ENCODE data around the gene SLC39A13. TPM values are rescaled to one million over a fixed set of nuclear protein-coding genes. Genes with fewer than 3 reads are reported as not detected.

The SLC39A13 gene
- total RNA-seq, 2 experiments from 2014 or later: 10.0 to 10.5 TPM

DNA sequence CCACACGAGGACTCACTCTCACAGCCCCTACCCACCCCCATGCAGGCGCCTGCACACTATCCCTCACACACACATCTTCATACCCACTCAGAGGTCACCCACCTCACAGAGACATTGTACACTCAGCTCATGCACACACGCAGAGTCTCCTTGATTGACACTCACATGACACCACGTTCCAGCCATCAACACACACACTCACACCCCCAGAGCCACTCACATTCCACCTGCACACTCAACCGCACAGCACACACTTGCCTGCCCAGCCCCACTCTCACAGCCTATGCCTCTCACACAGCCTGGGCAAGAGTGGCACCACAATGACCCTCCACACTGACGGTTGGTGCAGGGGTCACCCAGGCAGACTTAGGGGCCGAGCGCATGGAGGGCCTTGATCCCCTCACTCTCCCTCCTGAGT, 32.3 kb upstream of the SLC39A13 start:
- intact Hi-C loops (cut with micrococcal nuclease): no loop called here
- TF ChIP-seq, protein P1, sequence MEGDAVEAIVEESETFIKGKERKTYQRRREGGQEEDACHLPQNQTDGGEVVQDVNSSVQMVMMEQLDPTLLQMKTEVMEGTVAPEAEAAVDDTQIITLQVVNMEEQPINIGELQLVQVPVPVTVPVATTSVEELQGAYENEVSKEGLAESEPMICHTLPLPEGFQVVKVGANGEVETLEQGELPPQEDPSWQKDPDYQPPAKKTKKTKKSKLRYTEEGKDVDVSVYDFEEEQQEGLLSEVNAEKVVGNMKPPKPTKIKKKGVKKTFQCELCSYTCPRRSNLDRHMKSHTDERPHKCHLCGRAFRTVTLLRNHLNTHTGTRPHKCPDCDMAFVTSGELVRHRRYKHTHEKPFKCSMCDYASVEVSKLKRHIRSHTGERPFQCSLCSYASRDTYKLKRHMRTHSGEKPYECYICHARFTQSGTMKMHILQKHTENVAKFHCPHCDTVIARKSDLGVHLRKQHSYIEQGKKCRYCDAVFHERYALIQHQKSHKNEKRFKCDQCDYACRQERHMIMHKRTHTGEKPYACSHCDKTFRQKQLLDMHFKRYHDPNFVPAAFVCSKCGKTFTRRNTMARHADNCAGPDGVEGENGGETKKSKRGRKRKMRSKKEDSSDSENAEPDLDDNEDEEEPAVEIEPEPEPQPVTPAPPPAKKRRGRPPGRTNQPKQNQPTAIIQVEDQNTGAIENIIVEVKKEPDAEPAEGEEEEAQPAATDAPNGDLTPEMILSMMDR (IDR thresholded peaks at IDR 0.05): no peak
- Mint-ChIP-seq H3K4me3 (no peak overlapping the region), H3K36me3 (ENCODE audit: low read depth) (no peaks in the 10 kb centered on the region), H3K27ac (no peak overlapping the region), H3K27me3 (no peaks in the 10 kb centered on the region), H3K4me1 (ENCODE audit: low read depth) (peaks cover 10% of the 10 kb centered on the region), H3K9me3 (no peaks in the 10 kb centered on the region)
- POLR2A ChIA-PET: no interaction called here
- CTCF ChIA-PET: interaction anchor here (1.0 to 1.6 kb wide), 2 partner anchors 12 to 35 kb away, joined by 3 read pairs; no protein-coding TSS in a partner anchor
- DNase-seq (no peak), ATAC-seq (no peak)

DNA sequence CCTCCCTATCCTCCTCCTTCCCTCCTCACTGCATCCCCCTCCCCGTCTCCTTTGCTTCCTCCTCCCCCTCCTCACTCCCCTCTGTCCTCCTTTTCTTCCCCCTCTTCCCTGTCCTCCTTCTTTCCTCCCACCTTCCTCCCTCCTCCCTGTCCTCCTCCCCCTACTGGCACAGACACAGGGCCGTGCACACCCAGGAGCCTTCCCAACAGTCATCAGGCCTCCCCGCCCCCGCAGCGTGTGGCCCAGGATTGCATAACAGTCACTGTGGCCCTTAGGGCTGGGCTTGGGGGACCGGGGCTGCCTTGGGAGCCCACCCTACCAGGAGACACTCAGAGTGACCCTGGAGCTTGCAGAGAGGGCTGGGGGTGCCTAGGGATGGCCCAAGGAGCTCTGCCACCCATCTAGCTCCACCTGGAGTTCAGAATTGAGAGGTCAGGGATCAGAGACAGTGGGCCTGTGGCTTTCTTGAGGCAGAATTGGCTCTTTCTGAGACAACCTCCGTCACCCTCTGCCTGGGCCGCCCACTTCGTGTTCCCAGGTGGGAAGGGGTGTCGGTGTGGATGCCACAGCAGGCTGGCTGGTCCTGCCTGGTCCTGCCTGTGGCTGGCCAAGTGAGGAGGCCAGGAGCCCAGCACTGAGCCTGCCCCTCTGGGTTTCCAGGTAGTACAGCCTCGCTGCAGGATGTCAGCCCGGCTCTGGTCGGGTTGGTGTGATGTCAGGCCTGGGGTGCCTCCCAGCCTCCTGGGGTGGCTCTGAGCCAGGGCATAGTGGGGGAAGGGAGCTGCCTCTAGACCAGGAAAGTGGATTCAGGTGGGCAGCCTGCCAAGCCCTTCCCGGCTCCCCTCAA, 31.6 kb upstream of the SLC39A13 start:
- H3K9me3 Mint-ChIP-seq: no peaks in the 10 kb centered on the region
- POLR2A ChIA-PET: no interaction called here
- DNase-seq: no peak
- intact Hi-C loops (cut with micrococcal nuclease): no loop called here
- TF ChIP-seq, protein P1 (IDR thresholded peaks at IDR 0.05): no peak
- H3K4me3 Mint-ChIP-seq: no peak overlapping the region
- CTCF ChIA-PET: interaction anchor here (1.0 to 1.6 kb wide), 2 partner anchors 11 to 35 kb away, joined by 3 read pairs; no protein-coding TSS in a partner anchor
- no peak overlapping the region for H3K27ac Mint-ChIP-seq
- no peak for ATAC-seq
- H3K27me3 Mint-ChIP-seq: no peaks in the 10 kb centered on the region
- H3K4me1 Mint-ChIP-seq (ENCODE audit: low read depth): peaks cover 10% of the 10 kb centered on the region
- no peaks in the 10 kb centered on the region for H3K36me3 Mint-ChIP-seq (ENCODE audit: low read depth)

DNA sequence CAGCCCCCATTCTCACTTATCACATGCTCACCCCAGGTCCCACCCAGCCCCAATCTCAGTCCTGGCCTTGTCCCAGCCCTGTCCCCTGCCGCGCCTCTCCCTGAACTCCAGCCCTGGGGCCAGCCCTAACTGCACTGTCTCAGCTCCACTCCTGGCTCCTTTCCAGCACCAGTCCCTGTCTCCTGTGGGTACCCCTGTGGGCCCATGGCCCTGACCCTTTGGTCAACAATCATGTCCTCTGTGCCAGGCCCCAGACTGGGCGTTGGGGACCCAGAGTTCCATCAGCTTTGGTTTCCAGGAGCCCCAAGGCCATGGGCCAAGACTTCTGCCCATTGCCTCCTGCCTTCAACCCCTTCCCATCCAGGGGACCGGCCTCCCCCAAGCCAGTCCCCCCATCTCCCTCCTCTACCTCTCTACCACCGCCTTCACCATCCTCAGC, 30.8 kb upstream of the SLC39A13 start:
- ATAC-seq: no peak
- no peaks in the 10 kb centered on the region for H3K9me3 Mint-ChIP-seq
- no peaks in the 10 kb centered on the region for H3K36me3 Mint-ChIP-seq (ENCODE audit: low read depth)
- TF ChIP-seq, protein P1 (IDR thresholded peaks at IDR 0.05): no peak
- H3K27me3 Mint-ChIP-seq: no peaks in the 10 kb centered on the region
- H3K4me1 Mint-ChIP-seq (ENCODE audit: low read depth): peaks cover 10% of the 10 kb centered on the region
- intact Hi-C loops (cut with micrococcal nuclease): no loop called here
- DNase-seq: no peak
- H3K27ac Mint-ChIP-seq: no peak overlapping the region
- H3K4me3 Mint-ChIP-seq: no peak overlapping the region
- ChIA-PET POLR2A (no interaction called here), CTCF (interaction anchor here (0.6 to 1.6 kb wide), 2 partner anchors 34 to 106 kb away, joined by 3 to 4 read pairs; no protein-coding TSS in a partner anchor)

DNA sequence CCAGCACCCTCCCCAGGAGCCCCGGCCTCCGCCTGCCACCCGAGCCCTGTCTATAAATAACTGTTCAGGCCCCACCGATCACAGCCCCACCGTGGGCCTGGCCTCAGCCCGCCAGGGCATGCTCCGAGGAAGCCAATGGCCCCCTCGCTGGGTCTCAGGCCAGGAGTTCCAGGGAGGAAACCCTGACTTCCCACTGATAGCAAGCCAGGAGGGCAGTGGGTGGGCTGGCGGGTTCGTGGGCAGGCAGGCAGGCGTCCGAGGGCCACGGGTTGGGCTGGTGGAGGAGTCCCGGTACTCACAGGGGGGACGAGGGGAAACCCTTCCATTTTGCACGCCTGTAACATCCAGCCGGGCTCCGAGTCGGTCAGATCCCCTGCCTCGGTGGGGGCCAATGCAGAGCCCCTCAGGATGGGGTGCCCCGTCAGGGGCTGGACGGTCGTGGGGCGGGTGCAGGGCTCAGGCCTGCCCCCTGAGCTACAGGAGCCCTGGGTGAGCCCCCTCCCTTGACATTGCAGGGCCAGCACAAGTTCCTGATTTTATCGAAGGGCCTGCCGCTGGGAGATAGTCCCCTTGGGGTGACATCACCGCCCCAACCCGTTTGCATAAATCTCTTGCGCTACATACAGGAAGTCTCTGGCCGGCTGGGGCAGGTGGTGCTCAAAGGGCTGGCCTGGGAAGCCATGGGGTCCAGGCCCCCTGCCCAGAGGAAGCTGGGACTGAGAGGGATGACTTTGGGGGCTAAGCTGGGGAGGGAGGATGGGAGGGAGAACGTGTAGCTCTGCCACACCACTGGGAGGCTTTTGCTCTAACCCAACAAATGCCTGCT, 30.2 kb upstream of the SLC39A13 start, which contains the start of gene SPI1:
TSS of gene SPI1 (minus strand) at position 538 of the 826 bp plus-strand sequence. CDS start at position 344, 194 bp downstream.
- intact Hi-C loops (cut with micrococcal nuclease): no loop called here
- ATAC-seq (no peak), DNase-seq (peak; percentile 44)
- Mint-ChIP-seq H3K36me3 (ENCODE audit: low read depth) (no peaks in the 10 kb centered on the region), H3K9me3 (no peaks in the 10 kb centered on the region), H3K27ac (peak within 1 kb of the TSS; percentile 25), H3K4me3 (no peak within 1 kb of the TSS), H3K4me1 (ENCODE audit: low read depth) (peaks cover 10% of the 10 kb centered on the region), H3K27me3 (no peaks in the 10 kb centered on the region)
- TF ChIP-seq, protein P1 (IDR thresholded peaks at IDR 0.05): no peak
- ChIA-PET POLR2A (no interaction called here), CTCF (interaction anchor here (0.6 to 2.2 kb wide), 3 partner anchors 11 to 107 kb away, joined by 3 to 9 read pairs (median 4); no protein-coding TSS in a partner anchor)

Measured in activated CD8-positive, alpha-beta T cell treated with anti-CD3 and anti-CD28 coated beads for 36 hours (primary cell).